ENCODE measurements around the gene INPP5A.

INPP5A gene

DNA sequence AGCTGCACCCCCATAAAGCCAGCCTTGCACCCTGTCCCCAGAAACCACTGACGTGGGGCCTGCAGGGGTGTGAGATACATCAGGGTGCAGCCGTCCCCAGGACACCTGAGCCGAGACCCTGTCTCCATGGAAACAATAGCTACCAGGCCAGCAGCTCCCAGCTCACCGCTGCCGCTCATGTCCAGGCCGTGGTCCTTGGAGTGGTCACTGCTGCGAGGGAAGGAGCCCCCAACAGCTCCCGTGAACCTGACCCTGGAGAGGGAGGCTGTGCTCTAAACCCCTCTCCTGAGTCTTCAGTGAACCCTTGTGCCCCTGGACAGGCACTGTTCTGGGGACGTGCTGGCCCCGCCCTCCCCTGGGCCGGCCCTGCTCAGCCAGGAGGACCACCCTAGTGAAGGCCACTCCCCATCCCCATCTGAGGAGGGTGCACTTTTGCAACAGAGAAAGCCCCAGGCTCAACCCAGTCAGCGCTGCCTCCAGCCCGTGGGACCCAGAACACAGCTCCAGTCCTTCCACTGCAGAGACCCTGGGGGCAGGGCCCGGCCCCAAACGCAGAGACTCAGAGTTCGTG, 19.6 kb upstream of the INPP5A start:
- in situ Hi-C loops (cut with MboI; ENCODE audit: low sequenced_read_pairs): no loop called here

- in situ Hi-C loops (cut with MboI; ENCODE audit: low sequenced_read_pairs): no loop called here
Observed at GRCh38 chr10:132518572-132519381, 18.8 kb upstream of the INPP5A start.

GRCh38 chr10:132519382-132520176, 18.0 kb upstream of the INPP5A start:
- in situ Hi-C loops (cut with MboI; ENCODE audit: low sequenced_read_pairs): no loop called here

DNA sequence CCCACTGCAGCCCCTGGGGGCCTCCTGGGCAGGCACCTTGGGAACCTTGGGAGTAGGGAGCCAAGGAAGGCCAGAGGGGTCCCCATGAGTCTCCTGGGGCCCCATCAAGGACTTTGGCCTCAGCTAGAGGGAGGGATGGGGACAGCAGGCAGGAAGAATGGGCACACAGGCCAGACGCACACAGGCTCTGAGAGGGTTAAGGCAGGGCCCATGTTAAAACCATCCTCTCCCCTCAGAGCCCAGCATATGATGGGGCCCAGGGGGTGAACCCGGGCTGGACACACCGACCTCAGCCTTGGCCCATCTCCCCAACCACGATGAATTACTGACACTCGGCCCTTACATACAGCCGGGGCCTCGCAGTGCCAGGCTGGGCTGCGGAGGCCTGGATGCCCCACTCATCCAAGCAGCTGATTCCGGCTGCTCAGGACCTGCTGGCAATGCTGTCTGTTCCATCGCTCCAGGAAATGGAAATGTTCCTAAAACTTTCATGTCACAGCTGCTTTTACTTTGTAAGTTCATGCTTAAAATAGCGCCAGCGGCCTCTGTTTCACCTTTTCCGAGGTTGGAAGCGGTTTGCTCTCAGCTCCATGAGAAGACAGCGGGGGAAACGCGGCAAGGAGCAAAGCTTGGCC, 17.3 kb upstream of the INPP5A start:
- in situ Hi-C loops (cut with MboI; ENCODE audit: low sequenced_read_pairs): no loop called here

DNA sequence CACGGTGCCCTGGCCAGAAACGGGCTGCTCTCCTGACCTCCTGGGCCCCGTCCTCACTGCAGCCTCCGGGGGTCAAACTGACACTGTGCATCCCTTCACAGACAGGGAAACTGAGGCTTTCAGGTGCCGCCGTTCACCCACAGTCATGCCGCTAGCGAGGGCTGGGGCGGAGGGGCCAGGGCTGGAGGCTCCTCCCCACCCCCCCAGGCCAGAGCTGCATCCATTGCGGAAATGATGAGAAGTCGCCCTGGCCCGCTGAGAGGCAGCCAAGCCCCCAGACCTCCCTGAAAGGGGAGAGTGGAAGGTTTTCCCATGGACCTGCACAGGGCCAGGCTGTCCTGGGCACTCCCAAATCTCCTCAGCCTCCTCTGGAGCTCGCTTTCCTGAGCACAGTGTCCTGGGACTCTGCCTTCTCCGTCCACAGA, 16.5 kb upstream of the INPP5A start:
- in situ Hi-C loops (cut with MboI; ENCODE audit: low sequenced_read_pairs): no loop called here

DNA sequence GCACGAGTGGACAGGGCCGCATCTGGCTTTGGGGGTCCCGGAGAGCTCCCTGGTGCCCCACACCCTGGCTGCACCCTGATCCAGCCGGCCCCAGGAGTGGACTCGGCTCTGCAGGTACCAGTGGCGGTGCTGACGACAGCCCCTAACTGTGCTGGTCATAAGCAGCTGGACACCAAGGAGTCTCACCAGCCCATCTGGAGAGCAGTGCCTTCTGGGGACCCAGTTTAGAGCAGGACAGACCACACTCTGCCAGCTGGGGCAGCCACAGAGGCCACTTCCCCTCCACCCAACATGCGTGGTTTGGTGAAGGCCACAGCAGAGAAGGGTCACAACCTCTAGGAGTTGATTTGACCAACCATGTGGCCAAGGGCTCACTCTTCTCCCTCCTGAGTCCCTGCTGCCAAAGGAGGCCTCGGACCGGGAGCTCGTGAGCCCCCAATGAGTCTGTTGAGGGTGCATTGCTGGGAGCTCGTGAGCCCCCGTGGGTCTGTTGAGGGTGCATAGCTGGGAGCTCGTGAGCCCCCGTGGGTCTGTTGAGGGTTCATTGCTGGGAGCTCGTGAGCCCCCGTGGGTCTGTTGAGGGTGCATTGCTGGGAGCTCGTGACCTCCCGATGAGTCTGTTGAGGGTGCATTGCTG, 16.0 kb upstream of the INPP5A start:
- in situ Hi-C loops (cut with MboI; ENCODE audit: low sequenced_read_pairs): no loop called here

GRCh38 chr10:132522521-132523411, 14.8 kb upstream of the INPP5A start:
- in situ Hi-C loops (cut with MboI; ENCODE audit: low sequenced_read_pairs): no loop called here

GRCh38 chr10:132523561-132524442, 13.8 kb upstream of the INPP5A start:
- in situ Hi-C loops (cut with MboI; ENCODE audit: low sequenced_read_pairs): no loop called here

DNA sequence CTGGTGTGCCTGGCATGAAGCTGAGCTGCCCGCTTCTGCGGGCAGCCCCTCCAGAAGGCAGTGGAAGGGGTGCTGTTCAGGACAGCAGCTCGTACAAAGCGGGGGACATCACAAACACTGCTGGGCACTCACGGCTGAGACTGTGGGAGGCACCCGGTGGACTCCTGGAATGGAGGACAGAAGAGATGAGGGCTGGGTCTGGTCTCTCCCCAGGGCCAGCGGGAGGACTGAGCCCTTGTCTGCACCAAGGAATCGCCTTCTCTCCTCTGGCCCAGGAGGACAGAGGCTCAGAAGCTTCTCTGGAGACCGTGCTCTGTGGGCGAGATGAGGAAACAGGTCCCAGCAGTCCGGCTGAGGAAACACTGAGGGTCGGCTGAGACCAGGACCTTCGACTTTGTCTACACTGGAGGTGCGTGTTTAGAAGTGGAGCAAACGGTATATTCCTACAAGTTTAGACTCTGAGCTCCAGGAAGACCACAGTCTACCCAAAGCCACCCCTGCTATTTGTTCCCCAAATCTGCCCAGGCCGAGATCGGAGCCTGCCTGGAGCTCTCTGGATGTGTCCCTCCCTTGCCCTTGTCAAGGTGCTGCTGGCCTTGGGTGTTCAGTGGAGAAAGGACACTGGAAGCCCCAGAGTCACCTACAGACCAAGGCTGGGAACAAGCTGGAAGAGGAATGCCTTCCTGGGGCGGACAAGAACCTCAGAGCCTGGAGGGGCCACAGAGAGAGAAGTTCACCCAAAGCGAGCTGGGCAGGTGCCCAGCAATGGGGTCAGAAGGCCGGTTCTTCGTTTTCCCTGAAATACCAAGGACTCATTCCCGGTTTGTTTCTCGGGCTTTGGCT, 12.9 kb upstream of the INPP5A start:
- in situ Hi-C loops (cut with MboI; ENCODE audit: low sequenced_read_pairs): no loop called here

GRCh38 chr10:132526676-132527075, 10.9 kb upstream of the INPP5A start:
- in situ Hi-C loops (cut with MboI; ENCODE audit: low sequenced_read_pairs): no loop called here

DNA sequence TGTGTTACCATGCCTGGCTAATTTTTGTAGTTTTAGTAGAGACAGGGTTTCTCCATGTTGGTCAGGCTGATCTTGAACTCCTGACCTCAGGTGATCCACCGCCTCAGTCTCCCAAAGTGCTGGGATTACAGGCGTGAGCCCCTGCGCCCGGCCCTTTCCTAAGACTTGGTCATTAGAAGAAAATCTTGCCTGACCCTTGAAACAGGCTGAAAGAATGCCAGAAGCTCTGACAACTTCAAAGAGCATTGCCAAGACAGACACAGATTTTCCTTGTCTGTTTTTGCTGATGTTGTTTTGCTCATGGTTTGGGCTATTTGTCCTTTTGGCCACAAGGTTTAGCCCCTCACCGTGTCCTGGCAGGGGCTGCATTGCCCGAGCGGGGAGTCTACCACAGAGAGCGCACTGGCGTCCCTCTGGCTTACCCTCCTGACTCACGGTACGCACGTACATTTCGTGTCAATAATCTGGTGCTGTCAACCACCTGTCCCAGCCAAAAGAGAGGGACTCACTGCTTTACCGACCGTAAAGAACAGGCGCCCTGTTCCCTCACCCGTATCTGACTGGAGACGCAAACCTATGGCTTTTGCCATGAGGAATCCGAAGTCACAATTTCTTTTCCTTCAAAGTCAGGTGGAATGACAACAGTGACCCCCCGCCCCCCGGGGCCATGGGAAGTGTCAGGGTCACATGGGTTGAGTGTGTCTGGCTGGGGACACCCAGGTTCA, 10.1 kb upstream of the INPP5A start:
- in situ Hi-C loops (cut with MboI; ENCODE audit: low sequenced_read_pairs): no loop called here

DNA sequence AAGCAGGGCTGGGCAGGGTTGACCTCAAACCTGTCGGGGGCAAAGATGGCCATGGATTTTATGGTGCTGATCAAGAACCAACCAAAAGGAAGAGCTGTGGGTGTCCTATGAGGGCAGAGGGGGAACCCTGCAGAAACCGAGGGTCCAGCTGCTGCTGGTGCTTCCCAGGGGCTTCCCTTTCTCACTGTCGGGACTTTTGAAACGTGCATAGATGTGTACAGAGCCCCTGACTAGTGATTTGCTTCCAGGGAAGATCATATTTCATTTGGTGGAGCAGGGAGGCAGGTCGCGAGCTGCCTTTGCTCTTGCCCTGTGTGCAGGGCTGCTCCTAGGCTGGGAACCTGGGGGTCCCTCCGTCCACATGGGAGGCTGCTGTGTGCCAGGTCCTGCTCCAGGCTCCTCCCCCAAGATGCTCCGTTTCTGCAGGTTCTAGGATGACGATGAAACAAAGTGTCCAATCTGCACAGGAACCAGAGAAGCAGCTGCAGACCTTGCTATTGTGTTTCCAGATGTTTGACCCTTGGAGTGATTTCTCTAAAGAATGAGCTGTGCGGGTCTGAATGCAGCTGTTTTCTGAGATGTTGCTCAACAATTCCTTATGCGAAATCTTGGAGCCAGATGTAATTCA, 9.4 kb upstream of the INPP5A start:
- in situ Hi-C loops (cut with MboI; ENCODE audit: low sequenced_read_pairs): no loop called here

DNA sequence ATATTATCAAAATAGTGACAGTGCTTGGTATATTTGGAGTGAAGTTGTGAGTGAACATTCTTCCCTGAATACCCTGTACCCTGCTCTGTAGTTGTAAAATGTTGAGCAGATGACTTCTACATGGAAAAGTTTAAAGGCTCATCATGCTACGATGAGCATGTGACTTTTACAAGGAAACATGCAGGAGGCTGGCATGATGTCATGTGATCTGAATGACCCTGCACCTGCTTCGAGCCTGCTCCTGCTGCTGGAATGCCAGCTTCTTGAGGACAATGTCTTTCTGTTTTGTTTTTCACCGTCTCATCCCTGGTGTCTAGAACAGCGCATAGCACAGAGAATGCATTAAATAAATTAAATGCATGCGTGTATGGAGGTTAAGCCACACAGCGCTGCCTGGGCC, 5.4 kb upstream of the INPP5A start:
- in situ Hi-C loops (cut with MboI; ENCODE audit: low sequenced_read_pairs): no loop called here

GRCh38 chr10:132532749-132533560, 4.6 kb upstream of the INPP5A start:
- in situ Hi-C loops (cut with MboI; ENCODE audit: low sequenced_read_pairs): no loop called here

DNA sequence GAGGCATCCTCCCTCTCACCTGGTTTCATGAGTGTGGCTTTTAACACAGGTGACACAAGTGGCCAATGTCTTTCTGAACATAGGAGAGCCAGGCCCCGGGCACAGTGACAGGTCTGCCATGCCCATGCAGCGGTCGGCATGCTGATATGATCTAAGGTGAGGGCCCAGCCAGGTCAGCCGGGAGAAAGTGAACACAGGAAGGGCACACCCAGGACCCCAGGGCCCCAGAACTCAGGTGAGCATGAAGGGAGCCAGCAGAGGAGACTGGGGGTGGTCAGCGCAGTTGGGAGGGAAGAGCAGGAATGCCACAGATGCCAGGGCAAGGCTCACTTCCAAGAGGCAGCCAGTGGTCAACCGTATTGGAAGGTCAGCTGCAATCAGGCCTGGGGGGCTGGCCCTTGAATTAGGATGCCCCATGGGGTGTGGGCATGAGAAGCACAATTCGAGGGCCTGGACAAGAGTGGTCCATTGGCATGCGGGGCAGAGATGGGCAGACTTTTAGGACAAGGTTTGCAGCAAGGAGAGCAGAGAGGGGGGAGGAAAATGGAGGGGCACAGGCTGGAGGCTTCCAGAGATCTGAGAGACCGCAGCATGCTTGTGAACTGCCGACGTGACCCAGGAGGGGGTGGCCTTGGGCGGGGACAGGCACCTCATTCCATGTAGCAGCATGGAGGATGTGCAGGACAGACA, 3.9 kb upstream of the INPP5A start:
- in situ Hi-C loops (cut with MboI; ENCODE audit: low sequenced_read_pairs): no loop called here
